HG03378 (cell line): ENCODE results near the gene ZMYND12.

Experiments used
- ATAC-seq: cut with Tn5 transposase; IDR thresholded peaks from one replicate; pipeline ENCODE4 v1.9.1; 2021; ENCODE audit warnings: mild to moderate bottlenecking, moderate library complexity; ENCODE audit not compliant: unreplicated experiment

The ZMYND12 gene

GRCh38 chr1:42399315-42400100, 56.3 kb downstream of the ZMYND12 start:
- ATAC-seq = no peak

- no peak for ATAC-seq
Measured at GRCh38 chr1:42392967-42393848, 62.6 kb downstream of the ZMYND12 start.

GRCh38 chr1:42392255-42392654, 63.6 kb downstream of the ZMYND12 start:
- no peak for ATAC-seq

GRCh38 chr1:42386051-42386450, 69.8 kb downstream of the ZMYND12 start:
- ATAC-seq = no peak

- no peak for ATAC-seq
Measured at GRCh38 chr1:42385283-42385682, 70.5 kb downstream of the ZMYND12 start.

- ATAC-seq = no peak
Measured at GRCh38 chr1:42381280-42381673, 74.5 kb downstream of the ZMYND12 start.

GRCh38 chr1:42380586-42381279, 75.1 kb downstream of the ZMYND12 start, which contains the start of gene RIMKLA:
Gene RIMKLA, plus strand, starts transcription at chr1:42380792. Its CDS starts 143 bp downstream, at chr1:42380935.
- ATAC-seq = no peak
